Stimulated activated CD4-positive, alpha-beta T cell treated with anti-CD3 and anti-CD28 coated beads, Interleukin-2, amount 100 ng/mL, for 24 hours (primary cell): ENCODE data around the gene SRCIN1.

Experiments used
- DNase-seq, 2 donors: peaks; one replicate each; pipeline ENCODE4 v3.0.0-alpha.2; 2020

The SRCIN1 gene

GRCh38 chr17:38577645-38578173, 28.0 kb downstream of the SRCIN1 start:
- DNase-seq, result no peak

GRCh38 chr17:38577244-38577643, 28.5 kb downstream of the SRCIN1 start:
- DNase-seq, result no peak

- no peak for DNase-seq
Observed at GRCh38 chr17:38575781-38576180, 30.0 kb downstream of the SRCIN1 start.

- DNase-seq, result no peak
Observed at GRCh38 chr17:38574712-38575111, 31.0 kb downstream of the SRCIN1 start.

- no peak for DNase-seq
Observed at GRCh38 chr17:38572669-38573365, 32.9 kb downstream of the SRCIN1 start.

- no peak for DNase-seq
Observed at GRCh38 chr17:38571833-38572668, 33.7 kb downstream of the SRCIN1 start.

- no peak for DNase-seq
Observed at GRCh38 chr17:38569701-38570512, 35.8 kb downstream of the SRCIN1 start.

- no peak for DNase-seq
Observed at GRCh38 chr17:38568845-38569510, 36.8 kb downstream of the SRCIN1 start.

- no peak for DNase-seq
Observed at GRCh38 chr17:38568274-38568673, 37.5 kb downstream of the SRCIN1 start.

- no peak for DNase-seq
Observed at GRCh38 chr17:38567350-38567749, 38.4 kb downstream of the SRCIN1 start.

- DNase-seq, result no peak
Observed at GRCh38 chr17:38566666-38567031, 39.1 kb downstream of the SRCIN1 start.

GRCh38 chr17:38565853-38566665, 39.7 kb downstream of the SRCIN1 start:
- DNase-seq, result no peak

GRCh38 chr17:38564869-38565268, 40.9 kb downstream of the SRCIN1 start:
- DNase-seq, result no peak

GRCh38 chr17:38564254-38564837, 41.4 kb downstream of the SRCIN1 start:
- no peak for DNase-seq

- peak in 1 of 2 donors; percentile 18 for DNase-seq
Observed at GRCh38 chr17:38563362-38564253, 42.1 kb downstream of the SRCIN1 start.

- no peak for DNase-seq
Observed at GRCh38 chr17:38562903-38563302, 42.8 kb downstream of the SRCIN1 start.

GRCh38 chr17:38562215-38562569, 43.6 kb downstream of the SRCIN1 start:
- peak in 1 of 2 donors; percentile 25 for DNase-seq

GRCh38 chr17:38561416-38562214, 44.1 kb downstream of the SRCIN1 start:
- DNase-seq, result no peak
